SK-N-SH treated with all-trans-retinoic acid at 6 μM for 48 hours (cell line): ENCODE measurements around the gene MESD.

Source experiments
- ATAC-seq: fragments of 200-7000 bp; cut with Tn5 transposase; 3 replicates; pipeline ENCODE4 v1.9.1; 2020; ENCODE audit warnings: mild to moderate bottlenecking, moderate library complexity
- ARNTL ChIP-seq: fragments of 450-650 bp; formaldehyde crosslinking; IDR thresholded peaks from 2 replicates; pipeline ENCODE4 v1.5.0; 2020; ENCODE audit warnings: low read depth, mild to moderate bottlenecking, moderate library complexity, borderline replicate concordance
- BACH2 ChIP-seq: fragments of 250-450 bp; sonication (Bioruptor Pico); IDR thresholded peaks from 2 replicates; pipeline ENCODE4 v1.9.0; 2021; ENCODE audit warnings: mild to moderate bottlenecking, borderline replicate concordance
- CSDC2 ChIP-seq: fragments of 250-450 bp; sonication (Bioruptor Pico); IDR thresholded peaks from 2 replicates; pipeline ENCODE4 v1.5.0; 2020; ENCODE audit warnings: mild to moderate bottlenecking, moderate library complexity
- CSRNP3 ChIP-seq: fragments of 250-450 bp; sonication (Bioruptor Pico); IDR thresholded peaks from 2 replicates; pipeline ENCODE4 v1.5.1; 2021; ENCODE audit warnings: mild to moderate bottlenecking, moderate library complexity
- ESRRG ChIP-seq: fragments of 250-450 bp; sonication (Bioruptor Pico); IDR thresholded peaks from 2 replicates; pipeline ENCODE4 v1.6.1; 2021; ENCODE audit warnings: mild to moderate bottlenecking
- GLIS3 ChIP-seq: fragments of 250-450 bp; sonication (Bioruptor Pico); IDR thresholded peaks from 2 replicates; pipeline ENCODE4 v1.5.0; 2020; ENCODE audit warnings: mild to moderate bottlenecking, moderate library complexity
- ISL1 ChIP-seq: fragments of 250-450 bp; sonication (Bioruptor Pico); IDR thresholded peaks from 2 replicates; pipeline ENCODE4 v2.1.2; 2022; ENCODE audit warnings: mild to moderate bottlenecking, moderate library complexity
- OSR1 ChIP-seq: fragments of 250-450 bp; sonication (Bioruptor Pico); IDR thresholded peaks from 2 replicates; pipeline ENCODE4 v1.8.0; 2022; ENCODE audit warnings: moderate library complexity, mild to moderate bottlenecking, inconsistent platforms
- PATZ1 ChIP-seq: fragments of 250-450 bp; sonication (Bioruptor Pico); IDR thresholded peaks from 2 replicates; pipeline ENCODE4 v1.8.0; 2020; ENCODE audit warnings: mild to moderate bottlenecking, moderate library complexity, borderline replicate concordance
- PPARA ChIP-seq: fragments of 250-450 bp; sonication (Bioruptor Pico); IDR thresholded peaks from 2 replicates; pipeline ENCODE4 v1.5.0; 2020; ENCODE audit warnings: mild to moderate bottlenecking, borderline replicate concordance
- RARB ChIP-seq: fragments of 250-450 bp; sonication (Bioruptor Pico); IDR thresholded peaks from 2 replicates; pipeline ENCODE4 v1.8.0; 2021; ENCODE audit warnings: mild to moderate bottlenecking, moderate library complexity
- SNAI2 ChIP-seq: fragments of 250-450 bp; sonication (Bioruptor Pico); IDR thresholded peaks from 2 replicates; pipeline ENCODE4 v1.5.0; 2020; ENCODE audit warnings: mild to moderate bottlenecking, moderate library complexity
- TCF4 ChIP-seq: fragments of 250-450 bp; sonication (Bioruptor Pico); IDR thresholded peaks from 2 replicates; pipeline ENCODE4 v1.8.0; 2021; ENCODE audit warnings: mild to moderate bottlenecking, moderate library complexity, borderline replicate concordance
- TOX ChIP-seq: fragments of 250-450 bp; sonication (Bioruptor Pico); IDR thresholded peaks from 2 replicates; pipeline ENCODE4 v1.8.0; 2021; ENCODE audit warnings: mild to moderate bottlenecking, moderate library complexity, borderline replicate concordance
- ZC3H10 ChIP-seq: fragments of 250-450 bp; sonication (Bioruptor Pico); IDR thresholded peaks from 2 replicates; pipeline ENCODE4 v1.5.1; 2021; ENCODE audit warnings: mild to moderate bottlenecking, moderate library complexity
- ZFP3 ChIP-seq: fragments of 250-450 bp; sonication (Bioruptor Pico); IDR thresholded peaks from 2 replicates; pipeline ENCODE4 v1.5.0; 2020; ENCODE audit warnings: mild to moderate bottlenecking, moderate library complexity
- ZFP30 ChIP-seq: fragments of 450-650 bp; formaldehyde crosslinking; IDR thresholded peaks from 2 replicates; pipeline ENCODE4 v1.5.0; 2022; ENCODE audit warnings: mild to moderate bottlenecking, moderate library complexity
- ZNF565 ChIP-seq: fragments of 450-650 bp; formaldehyde crosslinking; conservative IDR thresholded peaks from 2 replicates; pipeline ENCODE4 v1.5.0; 2020; ENCODE audit warnings: low read depth, mild to moderate bottlenecking, moderate library complexity
- ZNF70 ChIP-seq: fragments of 450-650 bp; formaldehyde crosslinking; IDR thresholded peaks from 2 replicates; pipeline ENCODE4 v1.5.0; 2020; ENCODE audit warnings: mild to moderate bottlenecking, moderate library complexity
- ZNF8 ChIP-seq: fragments of 450-650 bp; formaldehyde crosslinking; IDR thresholded peaks from 2 replicates; pipeline ENCODE4 v1.5.0; 2020; ENCODE audit warnings: mild to moderate bottlenecking, moderate library complexity
- TF ChIP-seq, protein P1 (sequence below): fragments of 250-450 bp; sonication (Bioruptor Pico); IDR thresholded peaks from 2 replicates; pipeline ENCODE4 v1.8.0; 2021; ENCODE audit warnings: low read depth, mild to moderate bottlenecking, moderate library complexity, borderline replicate concordance
- TF ChIP-seq, protein P2 (sequence below): fragments of 250-450 bp; sonication (Bioruptor Pico); IDR thresholded peaks from 2 replicates; pipeline ENCODE4 v1.5.0; 2020; ENCODE audit warnings: mild to moderate bottlenecking, moderate library complexity

MESD gene

DNA sequence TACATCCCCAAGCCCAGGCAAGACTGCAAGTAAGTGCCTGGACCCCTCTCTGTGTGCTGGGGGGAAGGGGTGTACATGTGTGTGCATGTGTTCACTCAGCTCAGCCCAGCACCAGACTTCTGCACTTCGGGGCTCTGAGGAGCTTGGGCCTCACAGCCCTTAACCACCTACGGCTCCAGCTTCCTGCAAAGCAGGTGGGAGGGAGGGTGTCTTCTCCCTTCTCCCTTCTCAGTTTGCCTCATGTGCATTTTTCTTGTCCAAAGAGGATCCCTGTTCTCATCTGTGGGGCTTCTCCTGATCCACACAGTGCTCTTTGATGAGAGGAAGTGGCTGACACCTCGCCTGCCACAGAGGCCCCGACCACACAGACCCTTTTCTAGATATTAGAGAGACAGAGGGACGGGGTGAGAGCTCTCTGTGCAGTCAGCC, 69.3 kb downstream of the MESD start:
- ATAC-seq: no peak
- TF ChIP-seq PATZ1 (CRISPR knock-in tag) (no peak), CSDC2 (CRISPR knock-in tag) (no peak), CSRNP3 (CRISPR knock-in tag) (no peak), PPARA (CRISPR knock-in tag) (no peak), TOX (CRISPR knock-in tag) (no peak), ISL1 (CRISPR knock-in tag) (no peak), BACH2 (CRISPR knock-in tag) (no peak), TCF4 (CRISPR knock-in tag) (no peak), RARB (CRISPR knock-in tag) (no peak)
- TF ChIP-seq, protein P1, sequence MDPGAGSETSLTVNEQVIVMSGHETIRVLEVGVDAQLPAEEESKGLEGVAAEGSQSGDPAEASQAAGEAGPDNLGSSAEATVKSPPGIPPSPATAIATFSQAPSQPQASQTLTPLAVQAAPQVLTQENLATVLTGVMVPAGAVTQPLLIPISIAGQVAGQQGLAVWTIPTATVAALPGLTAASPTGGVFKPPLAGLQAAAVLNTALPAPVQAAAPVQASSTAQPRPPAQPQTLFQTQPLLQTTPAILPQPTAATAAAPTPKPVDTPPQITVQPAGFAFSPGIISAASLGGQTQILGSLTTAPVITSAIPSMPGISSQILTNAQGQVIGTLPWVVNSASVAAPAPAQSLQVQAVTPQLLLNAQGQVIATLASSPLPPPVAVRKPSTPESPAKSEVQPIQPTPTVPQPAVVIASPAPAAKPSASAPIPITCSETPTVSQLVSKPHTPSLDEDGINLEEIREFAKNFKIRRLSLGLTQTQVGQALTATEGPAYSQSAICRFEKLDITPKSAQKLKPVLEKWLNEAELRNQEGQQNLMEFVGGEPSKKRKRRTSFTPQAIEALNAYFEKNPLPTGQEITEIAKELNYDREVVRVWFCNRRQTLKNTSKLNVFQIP (CRISPR knock-in tag): no peak

DNA sequence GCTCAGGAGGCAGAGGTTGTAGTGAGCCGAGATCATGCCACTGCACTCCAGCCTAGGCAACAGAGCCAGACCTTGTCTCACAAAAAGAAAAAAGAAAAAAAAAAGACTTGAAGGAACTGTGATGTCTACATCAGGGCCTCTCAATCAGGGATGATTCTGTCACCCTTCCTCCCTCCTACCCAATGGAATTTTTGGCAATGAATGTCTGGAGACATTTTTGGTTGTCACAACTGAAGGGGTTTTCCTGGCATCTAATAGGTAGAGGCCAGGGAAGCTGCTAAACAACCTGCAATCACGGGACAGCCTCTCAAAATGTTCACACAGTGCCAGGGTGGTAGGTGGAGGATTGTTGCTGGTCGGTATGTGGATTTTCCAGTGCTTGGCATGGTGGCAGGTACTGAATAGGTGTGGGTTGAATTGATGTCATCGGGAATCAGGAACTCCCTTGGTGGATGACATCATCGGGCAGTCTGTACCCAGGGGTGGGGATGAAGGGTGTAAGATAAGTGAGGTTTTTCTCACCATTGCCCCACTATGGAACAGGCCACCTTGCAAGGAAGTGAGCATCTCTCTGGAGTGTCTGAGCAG, 71.3 kb downstream of the MESD start:
- no peak for ATAC-seq
- no peak for TF ChIP-seq ESRRG (CRISPR knock-in tag)
- TF ChIP-seq ZNF70: no peak
- no peak for TF ChIP-seq CSDC2 (CRISPR knock-in tag)
- TF ChIP-seq, all 23 proteins: peak for 0

- no peak for ATAC-seq
- TF ChIP-seq GLIS3 (CRISPR knock-in tag) (no peak), ARNTL (no peak), CSDC2 (CRISPR knock-in tag) (no peak), TOX (CRISPR knock-in tag) (no peak), ZFP30 (CRISPR knock-in tag) (no peak), TCF4 (CRISPR knock-in tag) (no peak), ZC3H10 (CRISPR knock-in tag) (no peak), ZNF565 (CRISPR knock-in tag) (no peak), RARB (CRISPR knock-in tag) (no peak), ZNF70 (no peak), PPARA (CRISPR knock-in tag) (no peak), SNAI2 (no peak), BACH2 (CRISPR knock-in tag) (no peak), CSRNP3 (CRISPR knock-in tag) (no peak), ZNF8 (CRISPR knock-in tag) (no peak), ESRRG (CRISPR knock-in tag) (no peak), ZFP3 (CRISPR knock-in tag) (no peak), OSR1 (no peak)
- TF ChIP-seq, protein P1 (CRISPR knock-in tag): no peak
- TF ChIP-seq, protein P2, sequence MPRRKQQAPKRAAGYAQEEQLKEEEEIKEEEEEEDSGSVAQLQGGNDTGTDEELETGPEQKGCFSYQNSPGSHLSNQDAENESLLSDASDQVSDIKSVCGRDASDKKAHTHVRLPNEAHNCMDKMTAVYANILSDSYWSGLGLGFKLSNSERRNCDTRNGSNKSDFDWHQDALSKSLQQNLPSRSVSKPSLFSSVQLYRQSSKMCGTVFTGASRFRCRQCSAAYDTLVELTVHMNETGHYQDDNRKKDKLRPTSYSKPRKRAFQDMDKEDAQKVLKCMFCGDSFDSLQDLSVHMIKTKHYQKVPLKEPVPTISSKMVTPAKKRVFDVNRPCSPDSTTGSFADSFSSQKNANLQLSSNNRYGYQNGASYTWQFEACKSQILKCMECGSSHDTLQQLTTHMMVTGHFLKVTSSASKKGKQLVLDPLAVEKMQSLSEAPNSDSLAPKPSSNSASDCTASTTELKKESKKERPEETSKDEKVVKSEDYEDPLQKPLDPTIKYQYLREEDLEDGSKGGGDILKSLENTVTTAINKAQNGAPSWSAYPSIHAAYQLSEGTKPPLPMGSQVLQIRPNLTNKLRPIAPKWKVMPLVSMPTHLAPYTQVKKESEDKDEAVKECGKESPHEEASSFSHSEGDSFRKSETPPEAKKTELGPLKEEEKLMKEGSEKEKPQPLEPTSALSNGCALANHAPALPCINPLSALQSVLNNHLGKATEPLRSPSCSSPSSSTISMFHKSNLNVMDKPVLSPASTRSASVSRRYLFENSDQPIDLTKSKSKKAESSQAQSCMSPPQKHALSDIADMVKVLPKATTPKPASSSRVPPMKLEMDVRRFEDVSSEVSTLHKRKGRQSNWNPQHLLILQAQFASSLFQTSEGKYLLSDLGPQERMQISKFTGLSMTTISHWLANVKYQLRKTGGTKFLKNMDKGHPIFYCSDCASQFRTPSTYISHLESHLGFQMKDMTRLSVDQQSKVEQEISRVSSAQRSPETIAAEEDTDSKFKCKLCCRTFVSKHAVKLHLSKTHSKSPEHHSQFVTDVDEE: no peak
Measured at GRCh38 chr15:80916056-80916455, 73.6 kb downstream of the MESD start.
